ENCODE results near the gene CFAP77.
"Not testable (repeated sequence)": the region's sequence is repeated elsewhere in the genome, so short reads cannot be mapped to it uniquely, and the experiment has no call there.

Gene CFAP77

GRCh38 chr9:132552041-132552440, 142.0 kb downstream of the CFAP77 start:
- DNase-seq = no peak

GRCh38 chr9:132554755-132555154, 144.7 kb downstream of the CFAP77 start:
- no peak for DNase-seq

- no peak for DNase-seq
These were observed 145.5 kb downstream of the CFAP77 start for GRCh38 chr9:132555528-132555927.

GRCh38 chr9:132556235-132556634, 146.2 kb downstream of the CFAP77 start:
- no peak for DNase-seq

GRCh38 chr9:132556714-132557113, 146.7 kb downstream of the CFAP77 start:
- DNase-seq = no peak

- no peak for DNase-seq
These were observed 147.1 kb downstream of the CFAP77 start for GRCh38 chr9:132557159-132557558.

- DNase-seq = no peak
These were observed 149.7 kb downstream of the CFAP77 start for GRCh38 chr9:132559711-132560110.

- no peak for DNase-seq
These were observed 150.7 kb downstream of the CFAP77 start for GRCh38 chr9:132560616-132561202.

GRCh38 chr9:132562306-132562573, 152.2 kb downstream of the CFAP77 start:
- no peak for DNase-seq

- DNase-seq = no peak
These were observed 154.5 kb downstream of the CFAP77 start for GRCh38 chr9:132564526-132564925.

- DNase-seq = not testable (repeated sequence)
These were observed 158.8 kb downstream of the CFAP77 start for GRCh38 chr9:132568787-132569186.

- DNase-seq = no peak
These were observed 162.0 kb downstream of the CFAP77 start for GRCh38 chr9:132571806-132572600.

- DNase-seq = no peak
These were observed 162.9 kb downstream of the CFAP77 start for GRCh38 chr9:132572921-132573320.

GRCh38 chr9:132575005-132575609, 165.1 kb downstream of the CFAP77 start:
- DNase-seq = no peak

- DNase-seq = no peak
These were observed 165.8 kb downstream of the CFAP77 start for GRCh38 chr9:132575811-132576210.

GRCh38 chr9:132577119-132577518, 167.1 kb downstream of the CFAP77 start:
- DNase-seq = no peak

GRCh38 chr9:132578367-132578932, 168.4 kb downstream of the CFAP77 start:
- DNase-seq = no peak

GRCh38 chr9:132579427-132579798, 169.4 kb downstream of the CFAP77 start:
- DNase-seq = no peak

- DNase-seq = no peak
These were observed 172.3 kb downstream of the CFAP77 start, which contains the start of gene BARHL1 for GRCh38 chr9:132582276-132582785. BARHL1 (plus strand) TSS chr9:132582606; CDS start chr9:132582798, 192 bp downstream.

- no peak for DNase-seq
These were observed 173.0 kb downstream of the CFAP77 start for GRCh38 chr9:132582786-132583583.

- no peak for DNase-seq
These were observed 173.7 kb downstream of the CFAP77 start for GRCh38 chr9:132583584-132584304.

All from activated CD4-positive, CD25-positive, alpha-beta regulatory T cell treated with anti-CD3 and anti-CD28 coated beads, Interleukin-2, amount 50 U/mL, for 72 hours (primary cell).